Mesothelial cell of epicardium (in vitro differentiated cells): Measurements from ENCODE around the gene POLN. TPM values are rescaled to one million over a fixed set of nuclear protein-coding genes. Genes with fewer than 3 reads are reported as not detected.

ENCODE experiments used
- DNase-seq, 2 experiments: peaks; one replicate each; pipeline ENCODE4 v3.0.0; 2021; ENCODE audit warnings: low spot score in 2 of 2; ENCODE audit not compliant: unreplicated experiment in 2 of 2
- H3K27ac Mint-ChIP-seq: 2 replicates; pipeline ENCODE4 v1.8.0; 2021; ENCODE audit warnings: mixed read lengths
- H3K27me3 Mint-ChIP-seq: 2 replicates; pipeline ENCODE4 v1.8.0; 2021; ENCODE audit warnings: low read depth, mixed read lengths
- H3K36me3 Mint-ChIP-seq: 2 replicates; pipeline ENCODE4 v1.8.0; 2021; ENCODE audit warnings: mixed read lengths
- H3K4me1 Mint-ChIP-seq: 2 replicates; pipeline ENCODE4 v1.8.0; 2021; ENCODE audit warnings: mixed read lengths
- H3K4me3 Mint-ChIP-seq: 2 replicates; pipeline ENCODE4 v1.8.0; 2021; ENCODE audit warnings: mild to moderate bottlenecking, moderate library complexity, mixed read lengths
- H3K9me3 Mint-ChIP-seq: 2 replicates; pipeline ENCODE4 v1.8.0; 2021; ENCODE audit warnings: mixed read lengths
- total RNA-seq: library from RNA; stranded (reverse); gene quantifications from 3 replicates; pipeline ENCODE4 v1.2.1, GENCODE V29; 2021
- TF ChIP-seq, protein P1 (sequence below): fragments of 200-600 bp; sonication (generic); IDR thresholded peaks from one replicate; pipeline ENCODE4 v1.5.0; 2021; ENCODE audit warnings: antibody characterized with exemption; ENCODE audit not compliant: unreplicated experiment

Gene POLN
- total RNA-seq, 1 donor from 2014 or later = 5.8 TPM

DNA sequence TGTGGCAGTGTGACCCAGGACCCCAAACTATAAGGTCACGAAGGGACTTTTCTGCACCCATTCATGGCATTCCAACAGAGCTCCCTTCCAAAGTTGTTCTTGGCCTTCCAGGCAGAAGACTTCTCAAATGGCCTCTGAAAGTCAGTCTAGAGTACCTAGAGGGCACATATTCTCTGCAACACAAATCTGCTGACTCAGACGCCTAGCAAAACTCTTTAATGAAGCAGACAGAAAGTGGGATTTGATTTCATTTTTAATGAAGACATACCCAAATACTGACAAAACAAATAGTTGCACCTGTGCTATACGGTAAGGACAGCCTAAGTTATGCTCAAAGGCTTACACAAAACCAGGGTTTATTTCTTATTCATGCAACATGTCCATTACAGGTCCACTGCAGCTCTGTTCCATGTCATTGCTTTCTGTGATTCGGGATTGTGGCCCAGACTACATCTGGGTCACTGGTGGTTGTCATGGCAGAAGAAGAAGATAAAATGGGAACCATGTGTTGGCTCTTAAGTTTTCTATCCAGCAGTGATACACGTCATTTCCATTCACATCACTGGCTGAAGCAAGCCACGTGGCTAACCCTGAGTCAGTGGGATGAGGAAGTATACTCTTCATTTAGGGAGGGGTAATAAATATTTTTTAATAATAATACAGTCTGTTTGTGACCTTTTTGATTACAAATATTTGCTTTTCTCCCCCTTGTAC lies 125.1 kb downstream of the POLN start:
- H3K9me3 Mint-ChIP-seq = peaks cover 5% of the 10 kb centered on the region
- H3K27me3 Mint-ChIP-seq = peaks cover 13% of the 10 kb centered on the region
- no peak overlapping the region for H3K27ac Mint-ChIP-seq
- H3K36me3 Mint-ChIP-seq = no peaks in the 10 kb centered on the region
- DNase-seq = no peak
- TF ChIP-seq, protein P1, sequence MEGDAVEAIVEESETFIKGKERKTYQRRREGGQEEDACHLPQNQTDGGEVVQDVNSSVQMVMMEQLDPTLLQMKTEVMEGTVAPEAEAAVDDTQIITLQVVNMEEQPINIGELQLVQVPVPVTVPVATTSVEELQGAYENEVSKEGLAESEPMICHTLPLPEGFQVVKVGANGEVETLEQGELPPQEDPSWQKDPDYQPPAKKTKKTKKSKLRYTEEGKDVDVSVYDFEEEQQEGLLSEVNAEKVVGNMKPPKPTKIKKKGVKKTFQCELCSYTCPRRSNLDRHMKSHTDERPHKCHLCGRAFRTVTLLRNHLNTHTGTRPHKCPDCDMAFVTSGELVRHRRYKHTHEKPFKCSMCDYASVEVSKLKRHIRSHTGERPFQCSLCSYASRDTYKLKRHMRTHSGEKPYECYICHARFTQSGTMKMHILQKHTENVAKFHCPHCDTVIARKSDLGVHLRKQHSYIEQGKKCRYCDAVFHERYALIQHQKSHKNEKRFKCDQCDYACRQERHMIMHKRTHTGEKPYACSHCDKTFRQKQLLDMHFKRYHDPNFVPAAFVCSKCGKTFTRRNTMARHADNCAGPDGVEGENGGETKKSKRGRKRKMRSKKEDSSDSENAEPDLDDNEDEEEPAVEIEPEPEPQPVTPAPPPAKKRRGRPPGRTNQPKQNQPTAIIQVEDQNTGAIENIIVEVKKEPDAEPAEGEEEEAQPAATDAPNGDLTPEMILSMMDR = no peak
- no peak overlapping the region for H3K4me3 Mint-ChIP-seq
- H3K4me1 Mint-ChIP-seq = peaks cover 5% of the 10 kb centered on the region

DNA sequence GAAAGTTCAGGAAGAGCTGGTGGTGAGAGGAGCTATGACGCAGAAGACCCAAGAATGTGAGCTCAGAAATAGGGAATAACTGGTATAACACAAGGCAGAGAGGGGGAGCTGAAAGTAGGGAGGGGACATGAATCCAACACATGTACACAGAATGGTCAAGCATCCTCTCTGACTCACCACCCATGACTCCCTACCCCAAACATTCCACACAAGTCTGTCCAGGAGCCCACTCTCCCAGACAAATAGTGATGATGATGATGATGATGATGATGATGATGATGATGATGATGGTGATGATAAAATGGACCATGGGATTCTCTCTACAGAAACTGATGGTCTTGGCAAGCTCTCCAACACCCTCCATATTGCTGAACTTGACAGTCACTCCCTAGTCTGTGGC lies 136.4 kb downstream of the POLN start:
- H3K36me3 Mint-ChIP-seq = peaks cover 9% of the 10 kb centered on the region
- H3K27ac Mint-ChIP-seq = no peak overlapping the region
- no peak overlapping the region for H3K4me3 Mint-ChIP-seq
- H3K9me3 Mint-ChIP-seq = peaks cover 20% of the 10 kb centered on the region
- DNase-seq = no peak
- H3K4me1 Mint-ChIP-seq = no peaks in the 10 kb centered on the region
- TF ChIP-seq, protein P1 = no peak
- peaks cover 34% of the 10 kb centered on the region for H3K27me3 Mint-ChIP-seq

DNA sequence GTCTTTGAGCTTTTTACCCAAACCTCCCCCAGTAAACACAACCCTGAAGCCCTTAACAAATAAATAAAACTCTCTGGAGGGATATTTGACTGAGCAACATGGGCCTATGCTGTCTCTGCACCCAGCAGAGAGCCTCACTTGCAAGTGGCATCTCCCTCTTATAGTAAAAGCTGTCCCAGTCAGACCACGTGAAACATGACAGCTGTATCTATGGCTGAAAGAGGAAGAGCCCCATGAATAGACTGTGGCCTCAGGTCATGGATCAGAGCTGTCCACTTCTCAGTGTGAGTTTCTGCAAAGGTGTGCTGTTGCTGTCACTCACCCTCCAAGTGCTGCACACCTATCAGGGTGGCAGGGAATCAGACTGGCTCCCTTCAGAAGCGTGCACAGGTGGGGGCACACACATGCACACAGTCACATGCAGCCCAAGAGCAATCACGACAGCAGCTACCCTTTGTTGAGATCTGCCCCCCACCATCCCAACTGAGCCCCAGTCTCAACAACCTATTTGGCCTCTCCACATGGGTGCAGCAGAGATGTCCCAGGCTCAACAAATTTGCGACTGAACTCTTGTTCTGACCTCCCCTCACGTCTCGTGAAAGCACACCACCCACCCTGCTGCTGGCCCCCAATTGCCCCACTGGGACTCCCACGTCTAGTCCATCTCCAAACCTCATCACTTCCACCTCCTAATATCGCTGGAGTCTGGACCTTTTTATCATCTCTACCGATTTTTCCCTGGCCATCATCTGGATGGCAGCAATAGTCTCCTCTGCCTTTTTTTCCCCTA lies 137.2 kb downstream of the POLN start:
- Mint-ChIP-seq H3K9me3 (peaks cover 20% of the 10 kb centered on the region), H3K27me3 (peaks cover 27% of the 10 kb centered on the region), H3K27ac (no peak overlapping the region), H3K4me1 (no peaks in the 10 kb centered on the region), H3K36me3 (peaks cover 9% of the 10 kb centered on the region), H3K4me3 (no peak overlapping the region)
- TF ChIP-seq, protein P1 = no peak
- no peak for DNase-seq

DNA sequence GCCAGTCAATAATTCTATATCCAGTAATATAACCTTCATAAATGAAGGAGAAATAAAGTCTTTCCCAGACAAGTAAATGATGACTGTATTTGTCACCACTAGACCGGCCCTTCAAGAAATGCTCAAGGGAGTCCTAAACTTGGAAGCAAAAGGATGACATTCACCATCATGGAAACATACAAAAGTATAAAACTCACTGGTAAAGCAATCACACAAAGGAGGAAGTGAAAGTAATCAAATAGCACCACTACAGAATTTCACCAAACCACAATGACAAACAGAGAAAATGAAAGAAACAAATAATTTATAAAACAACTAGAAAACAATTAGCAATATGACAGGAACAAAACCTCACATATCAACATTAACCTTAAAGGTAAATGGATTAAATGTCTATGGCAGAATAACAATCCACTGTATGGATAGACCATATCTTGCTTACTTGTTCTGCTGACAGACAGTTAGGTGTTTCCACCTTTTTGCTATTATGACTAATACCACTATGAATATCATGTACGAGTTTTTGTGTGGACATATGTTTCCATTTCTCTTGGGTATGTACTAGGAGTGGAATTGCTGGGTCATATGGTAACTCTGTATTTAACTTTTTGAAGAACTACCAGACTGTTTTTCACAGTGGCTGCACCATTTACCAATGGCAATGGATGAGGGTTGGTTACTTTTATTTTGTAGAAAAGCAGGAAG lies 137.9 kb downstream of the POLN start:
- H3K4me3 Mint-ChIP-seq = no peak overlapping the region
- H3K36me3 Mint-ChIP-seq = peaks cover 9% of the 10 kb centered on the region
- TF ChIP-seq, protein P1 = no peak
- H3K27me3 Mint-ChIP-seq = peaks cover 25% of the 10 kb centered on the region
- H3K4me1 Mint-ChIP-seq = no peaks in the 10 kb centered on the region
- DNase-seq = no peak
- H3K27ac Mint-ChIP-seq = no peak overlapping the region
- H3K9me3 Mint-ChIP-seq = peaks cover 20% of the 10 kb centered on the region

DNA sequence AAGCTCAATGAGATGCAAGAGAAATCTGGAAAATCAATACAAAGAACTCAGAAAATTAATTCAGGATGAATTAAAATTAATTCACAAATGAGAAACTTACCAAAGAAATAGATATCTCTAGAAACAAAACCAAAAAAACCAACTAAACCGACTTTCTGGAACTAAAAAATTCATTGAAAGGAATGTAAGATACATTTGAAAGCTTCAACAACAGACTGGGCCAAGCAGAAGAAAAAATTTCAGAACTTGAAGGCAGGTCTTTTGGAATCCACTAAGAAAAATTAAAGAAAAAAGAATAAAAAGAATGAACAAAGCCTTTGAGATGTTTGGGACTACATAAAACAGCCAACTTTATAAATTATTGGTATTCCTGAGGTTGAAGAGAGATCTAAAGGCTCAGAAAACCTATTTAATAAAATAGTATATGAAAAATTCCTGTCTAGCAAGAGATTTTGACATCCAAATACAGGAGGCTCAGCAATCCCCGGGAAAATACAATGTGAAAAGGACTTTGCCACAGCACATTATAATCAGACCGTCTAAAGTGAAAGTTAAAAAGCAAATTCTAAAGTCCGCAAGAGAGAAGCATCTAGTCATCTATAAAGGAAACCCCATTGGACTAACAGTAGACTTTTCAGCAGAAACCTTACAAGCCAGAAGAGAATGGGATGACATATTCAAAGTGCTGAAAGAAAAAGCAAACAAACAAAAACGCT lies 138.6 kb downstream of the POLN start:
- Mint-ChIP-seq H3K27ac (no peak overlapping the region), H3K4me3 (no peak overlapping the region)

More for the DNA sequence above, 138.6 kb downstream of the POLN start:
- TF ChIP-seq, protein P1 = no peak
- Mint-ChIP-seq H3K27me3 (peaks cover 18% of the 10 kb centered on the region), H3K4me1 (no peaks in the 10 kb centered on the region), H3K9me3 (peaks cover 20% of the 10 kb centered on the region), H3K36me3 (peaks cover 9% of the 10 kb centered on the region)
- no peak for DNase-seq
